DOHH2 (cell line): ENCODE measurements around the gene CCL5.

ENCODE experiments used
- H3F3A ChIP-seq: fragments of 200-600 bp; sonication (generic), shearing (Covaris generic); 2 replicates; pipeline ENCODE4 v1.6.0; 2016; ENCODE audit warnings: antibody characterized with exemption, mild to moderate bottlenecking; ENCODE audit not compliant: control insufficient read depth, insufficient read depth
- H3K27ac ChIP-seq: fragments of 200-600 bp; sonication (generic); 2 replicates; pipeline ENCODE4 v1.5.1; 2014; ENCODE audit warnings: low read depth, mild to moderate bottlenecking, low read length, moderate library complexity
- H3K27me3 ChIP-seq: fragments of 200-600 bp; sonication (generic); 2 replicates; pipeline ENCODE4 v1.6.1; 2014; ENCODE audit warnings: mild to moderate bottlenecking, low read length, mixed read lengths; ENCODE audit not compliant: control insufficient read depth
- H3K36me3 ChIP-seq: fragments of 200-600 bp; sonication (generic); 2 replicates; pipeline ENCODE4 v1.6.1; 2014; ENCODE audit warnings: mild to moderate bottlenecking, low read length, moderate library complexity, mixed read lengths; ENCODE audit not compliant: control insufficient read depth
- H3K4me1 ChIP-seq: fragments of 200-600 bp; sonication (generic); 2 replicates; pipeline ENCODE4 v1.6.1; 2014; ENCODE audit warnings: mild to moderate bottlenecking, low read length, mixed read lengths; ENCODE audit not compliant: control insufficient read depth
- H3K4me2 ChIP-seq: fragments of 200-600 bp; sonication (generic); 2 replicates; pipeline ENCODE4 v1.6.0; 2014; ENCODE audit warnings: mild to moderate bottlenecking, low read length, moderate library complexity
- H3K4me3 ChIP-seq: fragments of 200-600 bp; sonication (generic); 2 replicates; pipeline ENCODE4 v1.5.1; 2014; ENCODE audit warnings: mild to moderate bottlenecking, low read length, mixed read lengths
- H3K79me2 ChIP-seq: fragments of 200-600 bp; sonication (generic); 2 replicates; pipeline ENCODE4 v1.6.1; 2014; ENCODE audit warnings: mild to moderate bottlenecking, low read length, mixed read lengths; ENCODE audit not compliant: control insufficient read depth
- H3K9me2 ChIP-seq: fragments of 200-600 bp; sonication (generic); replicated peaks from 2 replicates; pipeline ENCODE4 v1.6.1; 2014; ENCODE audit warnings: mild to moderate bottlenecking, low read length, mixed read lengths; ENCODE audit not compliant: control insufficient read depth
- H3K9me3 ChIP-seq: fragments of 200-600 bp; sonication (generic); 2 replicates; pipeline ENCODE4 v1.6.1; 2014; ENCODE audit warnings: antibody characterized with exemption, low read length, mixed read lengths; ENCODE audit not compliant: control insufficient read depth, insufficient read depth
- H4K20me1 ChIP-seq: fragments of 200-600 bp; sonication (generic); 2 replicates; pipeline ENCODE4 v1.6.0; 2014; ENCODE audit warnings: low read depth, mild to moderate bottlenecking, antibody characterized with exemption, low read length, moderate library complexity; ENCODE audit not compliant: control insufficient read depth, insufficient read depth
- CTCF ChIP-seq: fragments of 200-600 bp; sonication (generic); IDR thresholded peaks from one replicate; pipeline ENCODE4 v1.5.1; 2014; ENCODE audit warnings: antibody characterized with exemption, mild to moderate bottlenecking, low read depth, low read length; ENCODE audit not compliant: poor library complexity, severe bottlenecking
- EZH2phosphoT487 ChIP-seq: fragments of 200-600 bp; sonication (generic); IDR thresholded peaks from 2 replicates; pipeline ENCODE4 v1.6.1; 2017; ENCODE audit warnings: borderline replicate concordance, mild to moderate bottlenecking, antibody characterized with exemption, low read length, moderate library complexity, mixed read lengths

CCL5 gene

GRCh38 chr17:35875072-35875799 lies 4.9 kb downstream of the CCL5 start:
- peaks cover 3% of the 10 kb centered on the region; the same call in 1 of the 2 replicates for H3K27me3 ChIP-seq
- no peaks in the 10 kb centered on the region for H3K79me2 ChIP-seq
- no peaks in the 10 kb centered on the region for H3K9me3 ChIP-seq
- H3F3A ChIP-seq, result no peaks in the 10 kb centered on the region
- H3K4me2 ChIP-seq, result no peak overlapping the region
- no peaks in the 10 kb centered on the region for H3K36me3 ChIP-seq
- no peak overlapping the region for H3K4me3 ChIP-seq
- no peaks in the 10 kb centered on the region for H3K9me2 ChIP-seq
- peaks cover 6% of the 10 kb centered on the region for H3K4me1 ChIP-seq
- no peaks in the 10 kb centered on the region for H4K20me1 ChIP-seq
- no peak overlapping the region for H3K27ac ChIP-seq
- TF ChIP-seq CTCF, result no peak
- TF ChIP-seq EZH2phosphoT487, result no peak

GRCh38 chr17:35872196-35872980 lies 7.8 kb downstream of the CCL5 start:
- Histone ChIP-seq H3K79me2 (no peaks in the 10 kb centered on the region), H3K27ac (no peak overlapping the region), H3K27me3 (peaks cover 3% of the 10 kb centered on the region; the same call in 1 of the 2 replicates), H3K9me2 (no peaks in the 10 kb centered on the region), H3K4me1 (no peaks in the 10 kb centered on the region), H3F3A (no peaks in the 10 kb centered on the region), H3K9me3 (no peaks in the 10 kb centered on the region), H4K20me1 (no peaks in the 10 kb centered on the region), H3K4me3 (no peak overlapping the region), H3K36me3 (no peaks in the 10 kb centered on the region), H3K4me2 (no peak overlapping the region)
- TF ChIP-seq EZH2phosphoT487, result no peak
- TF ChIP-seq CTCF, result no peak

GRCh38 chr17:35870906-35871819 lies 9.0 kb downstream of the CCL5 start:
- H3F3A ChIP-seq, result no peaks in the 10 kb centered on the region
- H3K36me3 ChIP-seq, result no peaks in the 10 kb centered on the region
- TF ChIP-seq EZH2phosphoT487, result no peak
- TF ChIP-seq CTCF, result no peak
- no peaks in the 10 kb centered on the region for H3K27me3 ChIP-seq
- no peaks in the 10 kb centered on the region for H4K20me1 ChIP-seq
- no peaks in the 10 kb centered on the region for H3K9me2 ChIP-seq
- H3K4me3 ChIP-seq, result no peak overlapping the region
- H3K9me3 ChIP-seq, result no peaks in the 10 kb centered on the region
- no peak overlapping the region for H3K27ac ChIP-seq
- H3K4me1 ChIP-seq, result no peaks in the 10 kb centered on the region
- H3K79me2 ChIP-seq, result no peaks in the 10 kb centered on the region
- H3K4me2 ChIP-seq, result no peak overlapping the region
